GM12878 (cell line): Measurements from ENCODE around the gene ADAMTS17. TPM values are rescaled to one million over a fixed set of nuclear protein-coding genes. Genes with fewer than 3 reads are reported as not detected.

Source experiments
- ATAC-seq: fragments of 200-7000 bp; cut with Tn5 transposase; 3 replicates; pipeline ENCODE4 v1.9.1; 2020; ENCODE audit warnings: mild to moderate bottlenecking, moderate library complexity
- BruUV-seq: library from RNA; stranded (reverse); fragments of 400-500 nt; replicated peaks from 2 replicates; lab custom pipeline; 2021; lab: Mats Ljungman, UMichigan
- CTCF ChIA-PET: fragments of 300-600 bp; sonication (Branson Sonifier 250); formaldehyde crosslinking; extraction: SDS; loops from one replicate; lab custom pipeline; 2021; ENCODE audit warnings: inconsistent platforms; lab: Yijun Ruan, JAX
- POLR2A ChIA-PET: fragments of 350-600 bp; formaldehyde crosslinking; extraction: SDS; loops from one replicate; lab custom pipeline; 2021; ENCODE audit warnings: inconsistent platforms; lab: Charles Lee
- RAD21 ChIA-PET: fragments of 300-600 bp; sonication (Branson Sonifier 250); formaldehyde crosslinking; loops from one replicate; lab custom pipeline; 2023; ENCODE audit warnings: antibody characterized with exemption; ENCODE audit not compliant: unreplicated experiment; lab: Charles Lee
- SMC1A ChIA-PET: fragments of 300-600 bp; sonication (Branson Sonifier 250); formaldehyde crosslinking; loops from one replicate; lab custom pipeline; 2023; ENCODE audit not compliant: unreplicated experiment, uncharacterized antibody; lab: Charles Lee
- DNase-seq: peaks from one replicate; pipeline ENCODE4 v3.0.0-alpha.2; 2011; ENCODE audit warnings: low read depth, low spot score
- FAIRE-seq: peaks from 3 replicates; lab custom pipeline; 2011; peaks lifted over from hg19 to GRCh38; lab: Jason Lieb, UNC
- H2AFZ ChIP-seq: 2 replicates; pipeline ENCODE4 v1.6.0; 2011; ENCODE audit warnings: low read depth, low read length, control low read depth; ENCODE audit not compliant: control insufficient read depth
- H3K27ac ChIP-seq: 2 replicates; pipeline ENCODE4 v1.5.1; 2011; ENCODE audit warnings: control low read depth; ENCODE audit not compliant: control insufficient read depth, insufficient read depth
- H3K27me3 ChIP-seq, 2 experiments: replicated peaks in 1 of 2; 2 replicates each; pipeline versions ENCODE4 v1.6.0 to v1.6.1; 2011; ENCODE audit warnings: low read length in 1 of 2; ENCODE audit not compliant: control insufficient read depth in 2 of 2, insufficient read depth in 2 of 2
- H3K36me3 ChIP-seq, 2 experiments: 2 replicates each; pipeline ENCODE4 v1.5.1; 2011; ENCODE audit warnings: low read length in 1 of 2; ENCODE audit not compliant: control insufficient read depth in 2 of 2, insufficient read depth in 2 of 2
- H3K4me1 ChIP-seq: 2 replicates; pipeline ENCODE4 v1.6.1; 2011; ENCODE audit warnings: mild to moderate bottlenecking, low read length, moderate library complexity, mixed read lengths; ENCODE audit not compliant: control insufficient read depth, insufficient read depth
- H3K4me2 ChIP-seq: 2 replicates; pipeline ENCODE4 v1.6.0; 2011; ENCODE audit warnings: control low read depth; ENCODE audit not compliant: control insufficient read depth, insufficient read depth
- H3K4me3 ChIP-seq: fragments of 200-600 bp; sonication (generic); 2 replicates; pipeline ENCODE4 v1.5.1; 2016
- H3K79me2 ChIP-seq: 2 replicates; pipeline ENCODE4 v1.6.0; 2011; ENCODE audit warnings: low read length; ENCODE audit not compliant: control insufficient read depth, insufficient read depth
- H3K9ac ChIP-seq: 2 replicates; pipeline ENCODE4 v1.8.0; 2011; ENCODE audit warnings: low read length, control low read depth, mixed read lengths; ENCODE audit not compliant: control insufficient read depth, insufficient read depth
- H3K9me3 ChIP-seq: replicated peaks from 3 replicates; pipeline ENCODE4 v1.5.1; 2011; ENCODE audit warnings: mild to moderate bottlenecking, low read length; ENCODE audit not compliant: control insufficient read depth, insufficient read depth
- H4K20me1 ChIP-seq: 2 replicates; pipeline ENCODE4 v1.6.0; 2011; ENCODE audit not compliant: control insufficient read depth, insufficient read depth
- CHD2 ChIP-seq: IDR thresholded peaks from 2 replicates; pipeline ENCODE4 v1.6.1; 2011; ENCODE audit warnings: low read depth, low read length, improper control_type of control experiment, borderline replicate concordance
- E2F4 ChIP-seq: IDR thresholded peaks from 2 replicates; pipeline ENCODE4 v1.6.1; 2012; ENCODE audit warnings: low read depth, low read length, improper control_type of control experiment
- EGR1 ChIP-seq, 2 experiments: IDR thresholded peaks; 1 replicate in 1 of 2; 2 replicates in 1 of 2; pipeline ENCODE4 v1.6.1; 2011 to 2012; ENCODE audit warnings: low read depth in 2 of 2, low read length in 2 of 2, borderline replicate concordance in 1 of 2, mild to moderate bottlenecking in 1 of 2, moderate library complexity in 1 of 2
- HDGF ChIP-seq: fragments of 450-650 bp; IDR thresholded peaks from 2 replicates; pipeline ENCODE4 v1.6.1; 2016; ENCODE audit warnings: antibody characterized with exemption
- HSF1 ChIP-seq: fragments of 150-350 bp; IDR thresholded peaks from 2 replicates; pipeline ENCODE4 v1.6.1; 2014; ENCODE audit warnings: mild to moderate bottlenecking, low read depth, low read length
- MEF2A ChIP-seq: IDR thresholded peaks from 2 replicates; pipeline ENCODE4 v1.6.1; 2011; ENCODE audit warnings: low read depth, mild to moderate bottlenecking, low read length, moderate library complexity; ENCODE audit not compliant: insufficient read depth
- NFYA ChIP-seq: IDR thresholded peaks from 2 replicates; pipeline ENCODE4 v1.6.1; 2011; ENCODE audit warnings: low read depth, mild to moderate bottlenecking, low read length, improper control_type of control experiment, borderline replicate concordance
- PAX8 ChIP-seq: fragments of 450-650 bp; IDR thresholded peaks from 2 replicates; pipeline ENCODE4 v1.6.1; 2017; ENCODE audit warnings: mild to moderate bottlenecking, moderate library complexity
- POLR2AphosphoS5 ChIP-seq: IDR thresholded peaks from 2 replicates; pipeline ENCODE4 v1.6.1; 2011; ENCODE audit warnings: mild to moderate bottlenecking, low read length, inconsistent platforms
- SIX5 ChIP-seq: IDR thresholded peaks from 2 replicates; pipeline ENCODE4 v1.6.1; 2011; ENCODE audit warnings: mild to moderate bottlenecking, low read depth, low read length, moderate library complexity; ENCODE audit not compliant: severe bottlenecking
- SREBF1 ChIP-seq: IDR thresholded peaks from 2 replicates; pipeline ENCODE4 v1.6.1; 2012; ENCODE audit warnings: mild to moderate bottlenecking, low read length
- WRNIP1 ChIP-seq: IDR thresholded peaks from 2 replicates; pipeline ENCODE4 v1.6.1; 2011; ENCODE audit warnings: low read depth, low read length, improper control_type of control experiment, borderline replicate concordance
- WGBS: methylation state at CpG from one replicate; pipeline ENCODE4 v1.1.6; 2016; ENCODE audit warnings: low lambda C conversion rate; ENCODE audit not compliant: insufficient replicate concordance, insufficient coverage; ENCODE audit errors: missing lambda C conversion rate; 5-methylcytosine and 5-hydroxymethylcytosine counted together
- in situ Hi-C: fragments of 300-500 bp; cut with MboI; formaldehyde crosslinking; loops from 9 replicates; pipeline ENCODE4 v1.14.3; 2018; ENCODE audit warnings: mixed read lengths
- intact Hi-C: fragments of 100-400 bp; cut with micrococcal nuclease; formaldehyde crosslinking; loops from one replicate; pipeline ENCODE4 v1.14.2; 2022; ENCODE audit not compliant: unreplicated experiment
- polyA plus RNA-seq, 11 experiments: library from polyadenylated mRNA; depleted of rRNA in 4 of 11; unstranded in 6 of 11; stranded (reverse) in 5 of 11; fragments of >200 nt; fragmentation: Nextera tagmentation in 4 of 11; fragmentation: Illumina TruSeq in 1 of 11; extraction: Ambion mirVana in 4 of 11; extraction: Trizol in 1 of 11; gene quantifications; 1 replicate in 1 of 11; 2 replicates in 10 of 11; pipeline versions ENCODE4 v1.2.1 to v1.2.3, GENCODE V29; 2011 to 2016; ENCODE audit warnings: inconsistent platforms in 2 of 11, missing spikeins in 2 of 11, low read depth in 1 of 11
- total RNA-seq, 4 experiments: library from RNA; depleted of rRNA in 3 of 4; stranded (reverse); fragments of >200 nt in 3 of 4; fragmentation: Illumina TruSeq in 1 of 4; extraction: Trizol in 1 of 4; gene quantifications; 2 replicates each; pipeline versions ENCODE4 v1.2.1 to v1.2.3, GENCODE V29; 2013 to 2021
- TF ChIP-seq, protein P1 (sequence below): fragments of 450-650 bp; conservative IDR thresholded peaks from 2 replicates; pipeline ENCODE4 v1.6.1; 2017; ENCODE audit warnings: mild to moderate bottlenecking, moderate library complexity

Gene ADAMTS17
- total and polyA plus RNA-seq, 10 of the 15 experiments (the other 5 are each of a cell fraction or from before 2014, with no cell fraction given): 0.04 to 0.50 (median 0.10) TPM; not detected in 4

DNA sequence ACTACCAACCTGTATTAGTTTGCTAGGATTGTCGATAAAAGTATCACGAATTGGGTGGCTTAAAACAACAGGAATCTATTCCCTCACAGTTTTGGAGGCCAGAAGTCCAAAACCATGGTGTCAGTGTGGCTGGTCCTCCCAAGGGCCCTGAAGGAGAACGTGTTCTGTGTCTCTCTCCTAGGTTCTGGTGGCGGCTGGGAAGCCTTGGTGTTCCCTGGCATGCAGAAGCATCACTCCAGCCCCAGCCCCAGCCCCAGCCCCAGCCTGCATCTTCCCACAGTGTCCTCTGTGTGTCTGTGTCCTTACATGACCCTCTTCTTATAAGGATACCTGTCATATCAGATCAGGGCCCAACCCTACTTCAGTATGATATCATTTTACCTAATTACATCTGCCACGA is 336.1 kb downstream of the ADAMTS17 start:
- Histone ChIP-seq H3K9me3 (no peaks in the 10 kb centered on the region), H3K9ac (no peak overlapping the region), H3K4me2 (no peak overlapping the region), H2AFZ (no peak overlapping the region), H3K27me3 (no peaks in the 10 kb centered on the region), H3K36me3 (no peaks in the 10 kb centered on the region), H4K20me1 (no peaks in the 10 kb centered on the region), H3K27ac (no peak overlapping the region), H3K4me3 (no peak overlapping the region), H3K4me1 (no peaks in the 10 kb centered on the region), H3K79me2 (no peaks in the 10 kb centered on the region)
- no TSS peak for BruUV-seq
- ChIA-PET CTCF (no interaction called here), RAD21 (no interaction called here), SMC1A (no interaction called here), POLR2A (no interaction called here)
- ATAC-seq (no peak), DNase-seq (no peak), FAIRE-seq (no peak)
- intact Hi-C loops: no loop called here
- 28% methylated on average over 5 of the region's 5 CpGs for WGBS
- in situ Hi-C loops: no loop called here
- TF ChIP-seq SREBF1 (no peak), POLR2AphosphoS5 (no peak), E2F4 (no peak), HDGF (no peak), WRNIP1 (no peak), HSF1 (no peak), NFYA (no peak), SIX5 (no peak), MEF2A (no peak), PAX8 (no peak), EGR1 (IDR thresholded peaks at IDR 0.05; ENCODE audit: borderline replicate concordance in 1 of 2, low read depth in 2 of 2, low read length in 2 of 2) (no peak), CHD2 (no peak)
- TF ChIP-seq, protein P1, sequence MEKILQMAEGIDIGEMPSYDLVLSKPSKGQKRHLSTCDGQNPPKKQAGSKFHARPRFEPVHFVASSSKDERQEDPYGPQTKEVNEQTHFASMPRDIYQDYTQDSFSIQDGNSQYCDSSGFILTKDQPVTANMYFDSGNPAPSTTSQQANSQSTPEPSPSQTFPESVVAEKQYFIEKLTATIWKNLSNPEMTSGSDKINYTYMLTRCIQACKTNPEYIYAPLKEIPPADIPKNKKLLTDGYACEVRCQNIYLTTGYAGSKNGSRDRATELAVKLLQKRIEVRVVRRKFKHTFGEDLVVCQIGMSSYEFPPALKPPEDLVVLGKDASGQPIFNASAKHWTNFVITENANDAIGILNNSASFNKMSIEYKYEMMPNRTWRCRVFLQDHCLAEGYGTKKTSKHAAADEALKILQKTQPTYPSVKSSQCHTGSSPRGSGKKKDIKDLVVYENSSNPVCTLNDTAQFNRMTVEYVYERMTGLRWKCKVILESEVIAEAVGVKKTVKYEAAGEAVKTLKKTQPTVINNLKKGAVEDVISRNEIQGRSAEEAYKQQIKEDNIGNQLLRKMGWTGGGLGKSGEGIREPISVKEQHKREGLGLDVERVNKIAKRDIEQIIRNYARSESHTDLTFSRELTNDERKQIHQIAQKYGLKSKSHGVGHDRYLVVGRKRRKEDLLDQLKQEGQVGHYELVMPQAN: no peak
